CD4-positive, alpha-beta memory T cell (primary cell): Measurements from ENCODE around the gene BIRC6. TPM values are rescaled to one million over a fixed set of nuclear protein-coding genes. Genes with fewer than 3 reads are reported as not detected.
"Not testable (repeated sequence)": the region's sequence is repeated elsewhere in the genome, so short reads cannot be mapped to it uniquely, and the experiment has no call there.

Experiments used
- CTCF ChIA-PET: fragments of 350-600 bp; sonication (Branson Sonifier 250); formaldehyde crosslinking; loops from one replicate; lab custom pipeline; 2021; ENCODE audit warnings: inconsistent platforms; ENCODE audit not compliant: partially characterized antibody; lab: Charles Lee
- POLR2A ChIA-PET: fragments of 350-600 bp; sonication (Branson Sonifier 250); formaldehyde crosslinking; loops from one replicate; lab custom pipeline; 2021; ENCODE audit not compliant: partially characterized antibody; lab: Charles Lee
- DNase-seq, 5 donors: peaks; one replicate each; pipeline versions ENCODE4 v3.0.0 to v3.0.0-alpha.2; 2020 to 2022; ENCODE audit warnings: mixed read lengths in 1 of 5
- H3K27ac ChIP-seq: one replicate; pipeline ENCODE4 v1.7.0; 2013; ENCODE audit warnings: low read depth, low read length
- H3K27me3 ChIP-seq: 2 replicates; pipeline ENCODE4 v1.7.0; 2013; ENCODE audit warnings: mild to moderate bottlenecking, low read length, moderate library complexity; ENCODE audit not compliant: insufficient read depth
- H3K36me3 ChIP-seq: 2 replicates; pipeline ENCODE4 v1.7.0; 2013; ENCODE audit warnings: mild to moderate bottlenecking, low read length, moderate library complexity; ENCODE audit not compliant: insufficient read depth
- H3K4me1 ChIP-seq: 2 replicates; pipeline ENCODE4 v1.7.0; 2013; ENCODE audit warnings: mild to moderate bottlenecking, low read length, moderate library complexity; ENCODE audit not compliant: insufficient read depth
- H3K4me3 ChIP-seq, 2 donors: one replicate each; pipeline ENCODE4 v1.7.0; 2013; ENCODE audit warnings: low read length in 2 of 2, mild to moderate bottlenecking in 1 of 2
- H3K9me3 ChIP-seq, 2 donors: one replicate each; pipeline ENCODE4 v1.7.0; 2013; ENCODE audit warnings: low read length in 2 of 2, control low read depth in 1 of 2; ENCODE audit not compliant: control insufficient read depth in 1 of 2
- H3K27ac Mint-ChIP-seq, 7 donors: one replicate each; pipeline ENCODE4 v1.8.0; 2020 to 2021; ENCODE audit warnings: mixed read lengths in 7 of 7, mild to moderate bottlenecking in 6 of 7, inconsistent platforms in 3 of 7, moderate library complexity in 3 of 7
- H3K27me3 Mint-ChIP-seq, 2 donors: one replicate each; pipeline ENCODE4 v1.8.0; 2020 to 2021; ENCODE audit warnings: mixed read lengths in 2 of 2
- H3K36me3 Mint-ChIP-seq, 2 donors: one replicate each; pipeline ENCODE4 v1.8.0; 2020 to 2021; ENCODE audit warnings: mixed read lengths in 2 of 2, inconsistent platforms in 1 of 2, mild to moderate bottlenecking in 1 of 2
- H3K4me1 Mint-ChIP-seq, 4 donors: one replicate each; pipeline ENCODE4 v1.8.0; 2020 to 2021; ENCODE audit warnings: mixed read lengths in 4 of 4, mild to moderate bottlenecking in 1 of 4
- H3K4me3 Mint-ChIP-seq, 8 donors: one replicate each; pipeline ENCODE4 v1.8.0; 2020 to 2021; ENCODE audit warnings: mixed read lengths in 8 of 8, mild to moderate bottlenecking in 7 of 8, moderate library complexity in 6 of 8, inconsistent platforms in 3 of 8
- H3K9me3 Mint-ChIP-seq, 8 donors: one replicate each; pipeline ENCODE4 v1.8.0; 2020 to 2021; ENCODE audit warnings: mixed read lengths in 8 of 8, mild to moderate bottlenecking in 5 of 8, inconsistent platforms in 3 of 8, moderate library complexity in 1 of 8
- intact Hi-C: fragments of 100-400 bp; cut with micrococcal nuclease; formaldehyde crosslinking; loops from one replicate; pipeline ENCODE4 v1.15.1; 2023
- polyA plus RNA-seq, 2 donors: library from polyadenylated mRNA; unstranded; fragments of 300-500 nt; fragmentation: Illumina TruSeq; gene quantifications; one replicate each; pipeline ENCODE4 v1.2.3, GENCODE V29; 2021
- total RNA-seq, 2 experiments: library from RNA; stranded (reverse); gene quantifications; one replicate each; pipeline ENCODE4 v1.2.3, GENCODE V29; 2021

Gene BIRC6
- total and polyA plus RNA-seq, 4 experiments from 2014 or later = 19.0 to 151 (median 95.0) TPM

DNA sequence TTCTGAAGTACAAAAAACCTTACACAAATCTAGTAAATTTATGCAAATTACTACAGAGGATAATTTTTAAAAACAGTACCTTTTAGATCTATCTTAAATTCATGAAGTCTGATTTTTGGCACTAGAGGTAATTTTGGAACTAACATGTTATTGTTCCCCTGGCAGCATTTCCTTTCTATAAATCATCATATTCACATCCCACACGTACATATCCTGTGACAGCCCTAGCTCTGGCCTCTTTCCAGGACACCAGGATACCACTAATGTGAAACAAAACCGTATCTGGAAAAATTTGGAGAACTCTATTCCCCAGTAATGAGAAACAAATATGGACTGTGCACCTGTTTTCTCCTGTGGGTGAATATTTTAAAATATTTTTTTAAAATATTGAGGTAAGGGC is 14.0 kb upstream of the BIRC6 start:
- Mint-ChIP-seq H3K4me1 (no peaks in the 10 kb centered on the region), H3K4me3 (no peak overlapping the region), H3K27ac (no peak overlapping the region), H3K9me3 (no peaks in the 10 kb centered on the region), H3K36me3 (no peaks in the 10 kb centered on the region), H3K27me3 (no peaks in the 10 kb centered on the region)
- H3K27ac ChIP-seq = no peak overlapping the region
- H3K9me3 ChIP-seq = no peaks in the 10 kb centered on the region
- no peak overlapping the region for H3K4me3 ChIP-seq
- DNase-seq = no peak
- H3K4me1 ChIP-seq = no peaks in the 10 kb centered on the region
- H3K27me3 ChIP-seq = no peaks in the 10 kb centered on the region
- POLR2A ChIA-PET = no interaction called here
- CTCF ChIA-PET = interaction anchor here (0.7 kb wide), 1 partner anchor 209 kb away, joined by 3 read pairs; no protein-coding TSS in a partner anchor
- no peaks in the 10 kb centered on the region for H3K36me3 ChIP-seq
- intact Hi-C loops = no loop called here

DNA sequence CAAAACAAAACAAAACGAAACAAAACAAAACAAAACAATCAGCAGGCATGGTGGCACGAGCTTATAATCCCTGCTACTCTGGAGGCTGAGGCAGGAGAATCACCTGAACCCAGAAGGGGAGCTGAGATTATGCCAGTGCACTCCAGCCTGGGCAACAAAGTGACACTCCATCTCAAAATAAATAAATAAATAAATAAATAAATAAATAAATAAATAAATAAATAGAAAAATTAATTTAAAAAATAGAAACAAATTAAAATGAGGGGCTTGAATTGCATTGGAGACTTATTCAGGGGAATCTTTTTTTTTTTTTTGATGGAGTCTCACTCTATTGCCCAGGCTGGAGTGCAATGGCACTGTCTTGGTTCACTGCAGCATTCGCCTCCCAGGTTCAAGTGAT is 6.0 kb upstream of the BIRC6 start:
- CTCF ChIA-PET = interaction anchor here (0.7 kb wide), 1 partner anchor 257 kb away, joined by 3 read pairs; no protein-coding TSS in a partner anchor
- POLR2A ChIA-PET, H3K36me3 ChIP-seq: not testable (repeated sequence)

DNA sequence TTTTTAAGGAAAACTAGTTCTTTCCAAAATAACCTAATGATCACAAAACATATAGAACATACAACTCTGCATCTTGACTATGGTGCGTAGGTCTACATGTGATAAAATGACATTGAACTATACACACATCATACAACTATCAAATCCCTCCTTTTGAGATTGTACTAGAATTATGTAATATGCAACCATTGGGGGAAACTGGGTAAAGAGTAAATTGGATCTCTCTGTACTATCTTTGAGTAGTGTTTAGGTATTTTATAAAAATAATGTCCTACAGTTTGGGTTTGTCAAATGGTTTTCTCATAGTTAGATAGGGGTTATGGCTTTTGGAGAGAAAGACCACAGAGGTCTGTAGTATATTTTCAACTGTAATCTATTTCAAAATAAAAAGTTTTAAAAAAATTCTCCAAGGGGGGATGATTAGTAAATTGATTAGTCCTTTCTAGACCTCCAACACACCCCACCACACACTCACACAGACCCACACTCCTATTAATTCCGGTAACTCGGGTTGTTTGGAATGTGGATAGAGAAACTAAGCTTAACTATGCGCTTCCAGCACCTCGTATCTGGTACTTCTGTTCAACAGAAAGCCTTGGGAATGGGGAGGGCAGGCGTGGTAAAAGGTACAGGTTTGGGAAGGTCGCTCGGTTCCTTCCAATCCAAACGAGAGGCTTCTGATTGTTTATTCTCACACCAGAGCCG is 695 bp upstream of the BIRC6 start:
- POLR2A ChIA-PET = interaction anchor here (1.0 to 1.3 kb wide), 3 partner anchors 78 to 343 kb away, joined by 3 read pairs; partner anchors contain the start of genes SLC30A6 and YIPF4
- peak in 2 of 5 donors; percentile 4 to 16 for DNase-seq

More for the DNA sequence above, 6.0 kb upstream of the BIRC6 start:
- H3K27ac Mint-ChIP-seq, intact Hi-C loops, H3K27me3 ChIP-seq, H3K4me3 Mint-ChIP-seq, H3K9me3 ChIP-seq, H3K36me3 Mint-ChIP-seq, H3K4me1 Mint-ChIP-seq, DNase-seq, H3K27me3 Mint-ChIP-seq, H3K9me3 Mint-ChIP-seq, H3K4me3 ChIP-seq, H3K27ac ChIP-seq, H3K4me1 ChIP-seq: not testable (repeated sequence)

DNA sequence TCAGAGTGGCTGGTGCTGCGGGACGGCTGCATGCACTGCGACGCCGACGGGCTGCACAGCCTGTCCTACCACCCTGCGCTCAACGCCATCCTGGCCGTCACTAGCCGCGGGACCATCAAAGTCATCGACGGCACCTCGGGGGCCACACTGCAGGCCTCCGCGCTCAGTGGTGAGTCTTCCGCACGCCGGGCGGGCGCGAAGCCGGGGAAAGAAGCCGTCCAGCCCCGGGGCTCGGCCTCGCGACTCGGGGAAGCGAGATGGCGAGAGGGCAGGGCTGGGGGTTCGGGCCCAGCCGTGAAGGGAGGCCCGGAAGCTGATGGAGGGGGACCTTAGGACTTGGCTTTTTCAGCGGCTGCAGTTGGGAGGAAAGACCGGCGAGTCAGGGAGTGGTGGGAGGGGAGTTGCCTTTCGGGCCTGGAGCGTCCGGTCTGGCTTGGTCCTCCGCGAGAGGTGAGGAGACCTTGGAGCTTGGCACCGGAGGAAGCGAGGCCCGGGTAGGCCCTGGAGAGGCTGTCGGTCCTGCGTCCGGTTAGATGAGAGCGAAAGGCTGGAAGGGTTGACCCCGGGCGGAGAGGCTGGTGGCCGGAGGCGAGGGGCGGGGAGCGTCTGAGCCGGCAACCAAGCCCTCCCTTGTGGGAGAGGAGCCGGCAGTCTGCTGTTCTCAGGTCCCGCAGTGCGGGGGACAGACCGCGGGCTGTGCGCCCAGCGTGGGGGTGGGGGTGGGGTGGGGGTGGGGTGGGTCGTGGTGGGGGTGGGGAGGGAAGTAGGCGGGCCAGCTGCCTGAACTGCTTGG is 691 bp downstream of the BIRC6 start:
- H3K4me3 ChIP-seq = peak overlapping the region; percentile 50 to 80
- H3K36me3 ChIP-seq = no peaks in the 10 kb centered on the region
- Mint-ChIP-seq H3K4me1 (peaks cover 35 to 50% (median 43%) of the 10 kb centered on the region in 4 donors), H3K27me3 (no peaks in the 10 kb centered on the region), H3K27ac (peak overlapping the region; percentile 84 to 96 (median 93)), H3K36me3 (peaks cover 7 to 23% of the 10 kb centered on the region in 2 donors), H3K9me3 (no peaks in the 10 kb centered on the region), H3K4me3 (peak overlapping the region; percentile 82 to 94 (median 93))
- H3K4me1 ChIP-seq = peaks cover 49% of the 10 kb centered on the region
- H3K27me3 ChIP-seq = no peaks in the 10 kb centered on the region
- CTCF ChIA-PET = no interaction called here
- POLR2A ChIA-PET = interaction anchor here (1.3 kb wide), 1 partner anchor 192 kb away, joined by 3 read pairs; the partner anchor contains the start of gene SLC30A6
- H3K27ac ChIP-seq = peak overlapping the region; percentile 79
- intact Hi-C loops = loop anchor here (2.0 to 5.0 kb wide), 4 partner anchors 81 to 1240 kb away; partner anchors contain the start of genes FAM98A, SLC30A6, SPAST and YIPF4
- no peak for DNase-seq
- no peaks in the 10 kb centered on the region for H3K9me3 ChIP-seq

More for the DNA sequence above, 695 bp upstream of the BIRC6 start:
- peak overlapping the region; percentile 82 to 94 (median 92) for H3K4me3 Mint-ChIP-seq
- peak overlapping the region; percentile 78 to 80 for H3K4me3 ChIP-seq
- no peaks in the 10 kb centered on the region for H3K36me3 ChIP-seq
- peaks cover 25 to 39% (median 32%) of the 10 kb centered on the region in 4 donors for H3K4me1 Mint-ChIP-seq
- peak overlapping the region; percentile 84 to 96 (median 92) for H3K27ac Mint-ChIP-seq
- intact Hi-C loops = loop anchor here (1.0 to 5.0 kb wide), 5 partner anchors 79 to 1241 kb away; partner anchors contain the start of genes FAM98A, SLC30A6, SPAST and TTC27
- peaks cover 0 to 17% of the 10 kb centered on the region in 2 donors for H3K36me3 Mint-ChIP-seq
- H3K27me3 ChIP-seq = no peaks in the 10 kb centered on the region
- no peaks in the 10 kb centered on the region for H3K9me3 ChIP-seq
- peak overlapping the region; percentile 79 for H3K27ac ChIP-seq
- no peaks in the 10 kb centered on the region for H3K27me3 Mint-ChIP-seq
- peaks cover 38% of the 10 kb centered on the region for H3K4me1 ChIP-seq
- H3K9me3 Mint-ChIP-seq = no peaks in the 10 kb centered on the region
- CTCF ChIA-PET = no interaction called here

DNA sequence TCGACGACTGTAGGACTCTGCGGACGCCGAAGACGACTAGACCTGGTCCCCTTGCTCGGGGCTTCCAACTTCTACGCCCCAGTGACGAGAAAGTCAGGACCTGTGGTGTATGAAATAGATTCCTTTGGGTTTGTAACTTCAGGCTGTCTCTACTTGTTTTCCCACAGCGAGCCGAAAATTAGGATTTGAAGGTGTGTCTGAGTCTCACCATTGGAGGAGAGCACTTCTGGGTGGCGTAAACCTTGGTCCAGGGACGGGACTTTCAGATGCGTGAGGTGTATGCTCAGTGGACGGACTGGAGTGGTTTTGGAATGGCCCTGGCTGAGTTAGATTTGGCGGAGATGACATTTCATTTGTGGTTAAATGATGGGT is 1.3 kb downstream of the BIRC6 start:
- Histone ChIP-seq H3K27me3 (no peaks in the 10 kb centered on the region), H3K4me1 (peaks cover 54% of the 10 kb centered on the region), H3K27ac (peak overlapping the region; percentile 44), H3K9me3 (no peaks in the 10 kb centered on the region), H3K4me3 (peak overlapping the region; percentile 33 to 51), H3K36me3 (no peaks in the 10 kb centered on the region)
- CTCF ChIA-PET = no interaction called here
- H3K36me3 Mint-ChIP-seq = peaks cover 7 to 23% of the 10 kb centered on the region in 2 donors
- H3K4me1 Mint-ChIP-seq = peaks cover 37 to 51% (median 45%) of the 10 kb centered on the region in 4 donors
- H3K27ac Mint-ChIP-seq = peak overlapping the region; percentile 71 to 96 (median 89)
- H3K4me3 Mint-ChIP-seq = peak overlapping the region; percentile 82 to 94 (median 92)
- POLR2A ChIA-PET = no interaction called here
- no peaks in the 10 kb centered on the region for H3K9me3 Mint-ChIP-seq
- peak in 3 of 5 donors; percentile 6 to 42 (median 8) for DNase-seq
- H3K27me3 Mint-ChIP-seq = no peaks in the 10 kb centered on the region
- intact Hi-C loops = loop anchor here (5.0 kb wide), 3 partner anchors 191 to 1239 kb away; partner anchors contain the start of genes FAM98A, SLC30A6 and SPAST

DNA sequence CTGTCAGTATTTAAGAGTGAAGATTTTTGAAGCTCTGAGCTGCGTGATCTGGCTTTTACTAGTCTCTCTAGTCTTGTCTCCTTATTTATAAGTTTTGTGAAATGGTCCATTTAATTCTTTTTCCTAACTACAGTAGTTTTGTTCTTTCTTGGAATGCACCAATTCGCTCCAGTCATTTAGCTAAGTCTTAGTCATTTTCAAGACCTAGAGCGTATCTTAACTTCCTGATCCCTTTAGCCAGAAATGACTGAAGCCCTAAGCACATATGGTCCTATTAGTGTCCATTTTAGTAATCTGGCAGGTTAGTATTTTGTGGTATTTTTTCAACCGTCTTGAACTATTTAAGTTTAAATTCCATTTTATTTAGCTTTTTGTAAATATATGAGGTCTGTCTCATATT is 3.6 kb downstream of the BIRC6 start:
- Mint-ChIP-seq H3K27me3 (no peaks in the 10 kb centered on the region), H3K4me3 (peak overlapping the region in 3 of 8 donors; percentile 17 to 59 (median 48)), H3K36me3 (peaks cover 11 to 26% of the 10 kb centered on the region in 2 donors), H3K27ac (peak overlapping the region in 3 of 7 donors; percentile 1 to 45 (median 22)), H3K4me1 (peaks cover 49 to 73% (median 62%) of the 10 kb centered on the region in 4 donors), H3K9me3 (no peaks in the 10 kb centered on the region)
- no peak for DNase-seq
- H3K4me1 ChIP-seq = peaks cover 77% of the 10 kb centered on the region
- no peak overlapping the region for H3K27ac ChIP-seq
- ChIA-PET POLR2A (no interaction called here), CTCF (interaction anchor here (0.5 kb wide), 1 partner anchor 293 kb away, joined by 5 read pairs; no protein-coding TSS in a partner anchor)
- intact Hi-C loops = loop anchor here (2.0 kb wide), 1 partner anchor 16 kb away; no protein-coding TSS in a partner anchor
- no peaks in the 10 kb centered on the region for H3K27me3 ChIP-seq
- H3K4me3 ChIP-seq = no peak overlapping the region
- H3K36me3 ChIP-seq = no peaks in the 10 kb centered on the region
- H3K9me3 ChIP-seq = no peaks in the 10 kb centered on the region
